HG02970 (cell line): Measurements from ENCODE around the gene APLN.

Experiments used
- ATAC-seq: cut with Tn5 transposase; IDR thresholded peaks from one replicate; pipeline ENCODE4 v1.9.1; 2021; ENCODE audit warnings: mild to moderate bottlenecking, moderate library complexity, moderate number of reproducible peaks; ENCODE audit not compliant: unreplicated experiment, low FRiP score

The APLN gene

DNA sequence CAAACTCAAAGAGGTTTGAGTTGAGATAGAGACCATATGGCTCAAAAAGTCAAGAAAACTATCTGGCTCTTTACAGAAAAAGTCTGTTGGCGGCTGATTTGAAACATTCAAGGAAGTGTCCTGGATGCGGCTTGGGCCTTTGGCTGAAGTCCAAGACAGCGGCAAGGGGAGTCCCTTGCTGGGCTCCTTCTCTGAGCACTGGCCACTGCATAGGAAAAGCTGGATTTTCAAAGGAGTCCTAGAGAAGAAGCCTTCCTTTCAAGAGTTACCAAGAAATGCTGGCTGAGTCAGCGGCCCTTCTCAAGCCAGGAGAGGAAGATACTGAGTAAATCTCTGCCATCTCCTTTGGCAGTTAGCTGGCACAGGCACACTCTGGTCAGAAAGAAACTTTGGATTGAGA is 12.1 kb downstream of the APLN start:
- ATAC-seq = no peak

DNA sequence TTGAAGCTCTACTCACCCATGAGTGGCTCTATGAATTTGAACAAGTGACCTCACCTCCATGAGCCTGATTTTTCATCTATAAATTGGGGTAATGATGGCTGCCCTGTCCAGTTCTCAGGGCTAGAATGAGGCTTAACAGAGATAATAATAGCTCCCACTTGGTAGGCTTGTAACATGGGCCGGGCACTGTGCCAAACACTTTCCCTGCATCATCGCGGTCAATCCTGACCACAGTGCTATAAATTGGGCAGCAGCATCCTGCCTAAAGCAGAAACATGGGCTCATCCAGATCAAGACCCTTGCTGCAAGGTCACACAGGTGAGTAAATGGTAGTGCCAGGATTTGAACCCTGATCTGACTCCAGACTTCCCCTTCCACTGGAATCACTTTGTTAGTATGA is 12.8 kb downstream of the APLN start:
- no peak for ATAC-seq

DNA sequence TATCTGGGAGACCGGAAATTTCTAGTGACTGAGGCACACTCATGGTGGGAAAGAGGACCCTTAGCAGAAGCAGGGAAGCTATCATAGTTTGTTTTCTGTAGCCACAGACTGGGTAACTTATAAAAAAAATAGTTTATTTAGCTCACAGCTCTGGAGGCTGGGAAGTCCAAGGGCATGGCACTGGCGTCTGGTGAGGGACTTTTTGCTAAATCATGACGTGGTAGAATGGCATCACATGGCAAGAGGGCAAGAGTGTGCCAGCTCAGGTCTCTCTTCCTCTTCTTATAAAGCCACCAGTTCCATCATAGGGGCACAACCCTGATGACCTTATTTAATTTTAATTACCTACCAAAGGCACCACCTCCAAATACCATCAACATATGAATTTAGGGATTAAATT is 13.3 kb downstream of the APLN start:
- no peak for ATAC-seq

DNA sequence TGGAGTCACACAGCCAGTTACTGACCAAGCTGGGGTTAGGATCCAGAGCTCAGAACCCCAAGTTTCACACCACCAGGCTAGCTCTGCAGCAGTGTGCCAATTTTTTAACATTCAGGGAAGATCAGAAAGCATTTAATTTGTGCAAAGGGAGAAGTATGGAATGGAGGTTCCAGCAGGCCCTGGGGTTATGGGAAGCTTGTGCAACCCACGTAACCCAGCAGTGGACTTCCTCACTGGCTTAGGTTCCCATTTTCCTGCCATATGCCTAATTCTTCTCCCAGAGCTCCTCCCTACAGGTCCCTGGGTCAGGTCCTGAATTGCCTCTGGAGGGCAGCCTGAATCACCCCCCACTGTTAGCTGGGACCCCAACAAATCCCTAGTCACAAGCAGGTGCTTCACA is 14.0 kb downstream of the APLN start:
- ATAC-seq = no peak

DNA sequence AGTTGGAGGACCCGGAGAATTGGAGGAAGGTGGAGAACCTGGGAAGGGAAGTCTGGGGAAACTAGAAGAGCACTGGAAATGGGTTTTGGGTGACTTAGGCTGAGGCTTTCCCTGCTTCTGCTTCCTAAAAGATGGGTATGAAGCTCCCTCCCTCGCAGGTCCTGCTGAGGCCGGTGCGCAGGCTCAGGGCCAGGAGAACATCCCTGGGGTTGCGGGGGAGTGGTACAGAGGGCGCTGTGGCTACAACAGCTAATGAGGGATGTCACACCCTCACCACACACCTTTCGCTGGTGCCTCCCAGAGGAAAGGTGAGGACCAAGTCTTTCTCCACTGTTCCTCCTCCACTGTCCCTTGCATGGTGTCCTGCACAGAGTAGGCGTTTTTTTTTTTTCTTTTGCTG is 15.8 kb downstream of the APLN start:
- ATAC-seq = no peak

DNA sequence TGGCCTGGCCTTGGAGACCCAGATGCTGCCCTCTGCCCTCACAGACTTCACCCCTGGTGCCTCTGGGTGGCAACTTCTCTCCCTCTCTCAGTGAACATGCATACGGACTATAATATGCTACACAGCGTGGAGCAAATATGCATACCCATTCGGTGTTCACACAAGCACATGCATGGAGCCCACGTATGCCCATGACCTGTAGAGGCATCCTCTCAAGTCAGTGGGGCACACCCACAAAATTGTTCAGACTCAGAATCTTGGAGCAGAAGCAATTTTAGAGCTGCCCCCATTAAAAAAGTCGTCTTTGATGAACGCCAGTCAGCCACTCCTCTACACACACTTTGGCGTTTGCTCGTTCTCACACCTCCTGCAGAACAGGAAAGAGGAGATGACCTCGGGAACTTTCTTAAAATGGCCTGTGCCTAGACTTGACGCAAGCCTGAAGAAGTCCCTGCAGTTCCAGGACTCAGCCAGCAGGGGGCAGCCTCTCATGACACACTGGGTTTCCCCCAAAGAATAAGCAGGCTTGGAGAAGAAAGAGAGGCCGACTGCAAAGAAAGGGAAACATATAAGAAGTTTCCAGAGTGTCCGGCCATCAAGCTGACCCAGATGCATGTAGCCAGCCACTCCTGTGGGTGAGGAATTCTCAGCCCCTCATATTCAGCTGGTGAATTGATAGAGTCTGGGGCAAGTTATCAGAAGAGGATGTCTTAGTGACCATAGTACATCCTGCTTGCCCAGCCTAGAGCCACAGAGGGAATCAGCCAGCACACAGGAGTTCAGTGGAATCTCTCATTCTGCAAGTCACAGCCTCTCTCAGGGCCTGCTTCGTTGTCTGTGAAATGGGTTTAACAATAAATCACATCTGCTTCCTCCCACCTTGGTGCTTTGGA is 17.3 kb downstream of the APLN start:
- ATAC-seq = peak; percentile 66

DNA sequence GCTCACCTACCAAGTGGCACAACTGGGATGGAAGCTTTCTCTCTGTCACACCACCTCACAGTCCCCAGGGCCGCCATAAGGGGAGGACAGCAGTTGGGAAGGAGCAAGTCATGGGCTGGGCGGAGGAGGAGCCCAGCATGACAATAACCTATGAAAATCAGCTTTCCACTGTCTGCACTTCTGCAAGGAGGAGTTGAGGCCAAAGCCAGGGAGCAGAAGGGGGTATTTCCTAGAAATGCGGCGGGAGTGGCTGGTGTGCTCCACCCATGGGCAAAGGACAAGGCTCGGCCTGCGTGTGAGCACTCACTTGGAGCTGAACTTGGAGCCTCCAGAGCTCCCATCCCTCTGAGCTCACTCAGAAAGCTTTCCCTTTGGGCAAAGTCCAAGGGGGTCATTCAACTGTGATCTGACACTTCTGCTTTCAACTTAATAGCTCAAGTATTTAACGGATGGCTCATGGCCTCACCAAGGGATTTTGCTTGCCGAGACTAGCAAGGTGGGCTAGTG is 18.5 kb downstream of the APLN start:
- no peak for ATAC-seq

DNA sequence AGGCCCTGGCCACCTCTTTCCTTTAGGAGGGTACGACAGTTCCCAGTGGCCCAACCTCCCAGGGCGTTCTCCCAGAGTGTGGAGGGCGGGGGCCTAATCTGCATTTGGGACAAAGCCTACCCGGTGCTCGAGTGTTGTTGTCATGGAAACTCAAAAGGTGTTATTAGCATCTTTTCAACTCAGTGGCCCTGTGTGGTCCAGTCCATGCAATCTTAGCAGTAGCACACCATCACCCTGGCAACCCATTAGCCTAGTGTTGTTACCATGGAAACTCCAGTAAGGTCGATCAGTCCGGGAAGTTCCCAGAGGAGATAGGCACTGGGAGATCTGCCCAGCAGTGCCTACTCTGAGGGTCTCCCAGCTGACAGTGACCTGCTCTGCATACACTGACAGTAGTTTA is 20.2 kb downstream of the APLN start:
- no peak for ATAC-seq

DNA sequence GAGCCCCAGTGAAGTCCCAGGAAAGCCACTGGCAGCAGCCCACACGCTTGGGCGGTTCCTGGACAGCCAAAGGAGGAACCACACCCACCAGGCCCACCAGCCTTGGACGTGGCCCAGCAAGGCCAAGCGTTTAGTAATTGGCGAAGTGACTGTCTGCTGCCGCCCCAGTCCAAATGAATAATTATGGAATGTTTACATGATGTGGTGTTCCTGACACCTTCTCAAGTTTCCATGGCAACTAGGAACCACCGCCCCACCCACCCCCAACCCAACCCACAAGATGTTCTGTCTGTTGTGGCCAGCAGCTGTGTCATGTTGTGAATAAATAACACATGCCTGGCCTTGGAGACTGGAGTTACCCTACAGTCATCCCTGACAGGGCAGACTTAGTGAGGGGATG is 22.3 kb downstream of the APLN start:
- ATAC-seq = no peak

DNA sequence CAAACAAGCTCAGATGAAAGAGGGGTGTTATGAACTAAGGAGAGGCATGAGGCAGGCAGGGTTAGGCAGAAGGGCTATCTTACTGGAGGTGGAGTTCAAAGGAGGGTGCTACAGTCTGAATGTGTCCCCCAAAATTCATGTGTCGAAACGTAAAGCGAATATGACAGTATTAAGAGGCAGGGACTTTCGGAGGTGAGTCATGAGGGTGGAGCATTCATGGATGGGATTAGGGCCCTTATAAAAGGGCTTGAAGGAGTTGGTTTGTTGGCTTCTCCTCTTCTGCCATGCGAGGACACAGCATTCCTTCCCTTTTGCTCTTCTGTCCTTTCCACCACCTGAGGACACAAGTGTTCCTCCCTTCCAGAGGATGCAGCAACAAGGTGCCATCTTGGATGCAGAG is 22.9 kb downstream of the APLN start:
- ATAC-seq = no peak

DNA sequence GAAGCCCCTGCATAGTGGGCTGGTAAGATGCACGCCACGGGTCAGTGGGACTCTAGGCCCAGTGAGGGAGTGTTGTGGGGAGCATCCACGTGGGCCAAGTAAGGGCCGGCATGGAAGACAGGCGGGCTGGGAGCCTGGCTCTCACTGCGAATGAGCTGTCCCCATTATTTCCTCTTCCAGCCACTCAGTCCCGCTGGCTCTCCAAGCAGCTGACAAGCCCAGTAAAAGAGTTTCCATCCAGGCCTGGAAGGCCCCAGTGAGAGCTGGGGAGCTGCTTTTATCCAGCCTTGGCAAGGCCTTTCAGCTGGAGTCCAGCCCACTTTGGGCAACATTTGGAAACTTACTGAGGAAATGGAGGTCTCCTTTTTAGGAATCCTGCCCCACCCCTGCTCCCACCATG is 24.9 kb downstream of the APLN start:
- no peak for ATAC-seq

DNA sequence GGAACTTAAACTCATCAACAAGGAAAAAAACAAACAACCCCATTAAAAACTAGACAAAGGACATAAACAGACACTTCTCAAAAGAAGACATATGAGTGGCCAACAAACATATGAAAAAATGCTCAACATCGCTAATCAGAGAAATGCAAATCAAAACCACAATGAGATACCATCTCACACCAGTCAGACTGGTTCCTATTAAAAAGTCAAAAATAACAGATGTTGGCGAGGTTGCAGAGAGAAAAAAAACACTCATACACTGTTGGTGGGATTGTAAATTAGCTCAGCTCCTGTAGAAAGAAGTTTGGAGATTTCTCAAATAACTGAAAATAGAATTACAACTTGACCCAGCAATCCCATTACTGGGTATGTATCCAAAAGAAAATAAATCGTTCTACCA is 28.7 kb downstream of the APLN start:
- no peak for ATAC-seq

DNA sequence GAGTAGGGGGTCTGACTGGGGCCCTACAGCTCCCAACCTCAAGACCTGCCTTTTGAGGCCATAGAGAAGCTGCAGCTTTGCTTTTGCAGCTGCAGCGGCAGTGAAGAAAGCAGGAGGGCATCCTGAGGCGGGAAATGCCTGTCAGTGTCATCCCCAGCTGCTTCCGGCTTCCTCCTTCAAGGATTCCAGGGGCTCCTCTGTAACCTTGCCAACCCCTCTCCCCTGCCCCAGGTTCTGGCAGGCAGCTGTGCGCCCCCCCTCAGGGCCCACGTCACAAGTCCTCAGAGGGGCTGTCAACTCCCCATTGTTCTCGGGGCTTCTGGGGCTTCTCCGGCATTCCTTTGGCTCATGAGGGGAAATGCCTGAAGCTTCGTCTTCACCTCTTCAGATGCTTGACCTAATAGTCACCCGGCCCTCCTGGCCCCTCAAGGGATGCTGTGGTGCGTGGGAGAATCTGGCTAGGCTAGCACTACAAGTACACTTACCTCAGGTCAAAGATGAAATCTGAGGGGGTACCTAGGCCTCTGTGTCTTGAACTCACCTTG is 31.9 kb downstream of the APLN start:
- no peak for ATAC-seq

DNA sequence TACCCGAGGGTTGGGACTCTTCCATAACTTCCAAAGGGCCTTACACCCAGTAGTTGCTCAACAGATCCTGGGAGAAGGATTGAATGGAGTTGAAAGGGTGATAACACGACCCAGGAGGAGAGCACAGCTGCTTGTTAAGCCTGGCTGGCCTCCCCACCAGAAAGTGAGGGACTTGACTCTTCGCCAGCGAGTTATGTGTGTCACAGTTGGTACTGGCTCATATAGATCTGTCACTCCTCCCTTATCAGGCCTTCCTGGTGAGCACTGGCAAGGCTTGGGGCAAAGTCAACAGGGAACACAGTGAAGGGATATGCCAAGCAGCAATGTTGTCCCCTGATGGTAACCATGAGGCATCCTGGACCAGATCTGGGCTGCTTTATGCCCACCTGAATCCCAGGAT is 35.8 kb downstream of the APLN start:
- ATAC-seq = no peak

DNA sequence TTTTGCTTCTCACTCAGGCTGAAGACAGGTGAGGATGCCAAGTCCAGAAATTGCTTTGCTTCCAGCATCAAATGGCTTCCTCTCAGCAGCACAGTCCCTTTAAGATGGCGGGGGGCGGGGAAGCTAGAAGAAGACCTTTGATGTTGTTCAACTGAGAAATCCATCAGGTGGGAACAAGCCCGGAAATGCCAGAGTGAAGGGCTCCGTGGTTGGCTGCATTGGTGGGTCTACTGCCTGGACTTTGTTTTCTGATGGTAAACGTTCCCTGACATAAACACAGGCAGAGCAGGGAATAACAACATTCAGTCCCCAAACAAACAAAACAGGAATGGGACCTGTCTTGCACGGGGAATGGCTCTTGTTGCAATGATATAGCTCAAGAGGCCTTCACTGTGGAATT is 37.3 kb downstream of the APLN start:
- no peak for ATAC-seq

DNA sequence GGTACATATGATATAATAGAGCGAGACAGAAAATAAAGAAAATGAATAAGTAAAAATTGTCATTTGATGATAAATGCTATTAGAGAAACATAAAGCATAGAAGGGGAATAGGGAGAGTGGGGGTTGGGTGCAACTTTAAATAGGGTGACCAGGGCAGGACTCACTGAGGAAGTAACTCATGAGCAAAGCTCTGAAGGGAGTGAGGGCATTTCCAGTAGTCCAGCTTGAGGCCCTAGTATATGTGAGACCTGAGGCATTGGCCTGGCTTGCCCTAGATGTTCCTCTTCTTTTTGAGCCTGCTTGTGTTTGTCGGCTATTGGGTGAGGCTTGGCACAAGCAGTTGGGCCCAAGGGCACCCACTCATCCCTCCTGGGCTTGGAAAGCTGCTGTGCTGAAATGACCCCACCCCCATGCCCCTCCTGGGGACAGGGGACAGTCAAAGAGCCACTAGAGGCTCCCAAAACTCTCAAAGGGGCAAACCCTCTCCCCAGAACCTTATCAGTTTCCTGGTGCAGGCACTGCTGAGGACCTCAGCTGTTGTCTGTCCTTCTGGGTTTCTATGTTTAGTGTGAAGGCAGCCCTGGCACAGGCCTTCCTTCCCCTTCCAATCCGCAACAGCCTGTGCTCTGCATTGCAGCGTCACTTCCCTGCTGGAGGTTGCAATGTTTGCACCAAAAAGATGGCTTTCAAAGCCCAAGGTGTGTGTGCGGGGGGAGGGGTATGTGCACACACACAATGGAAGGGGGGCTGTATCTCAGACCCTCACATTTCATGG is 40.1 kb downstream of the APLN start:
- no peak for ATAC-seq

DNA sequence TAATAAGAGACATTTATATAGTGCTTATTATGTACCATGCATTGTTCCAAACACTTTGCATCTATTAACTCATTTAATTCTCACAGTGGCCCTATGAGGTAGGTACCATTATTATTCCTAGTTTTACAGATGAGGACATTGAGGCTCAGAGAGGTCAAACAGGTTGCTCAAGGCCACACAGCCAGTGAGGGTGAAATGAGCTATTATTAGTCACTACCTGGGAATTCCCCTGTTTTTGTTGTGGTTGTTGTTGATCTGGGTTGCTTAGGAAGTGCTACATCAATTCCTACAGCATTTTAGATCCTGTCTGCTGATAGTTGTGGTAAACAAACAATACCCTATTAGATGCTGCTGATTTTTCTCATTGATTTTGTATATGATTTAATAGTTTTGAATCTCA is 41.2 kb downstream of the APLN start:
- ATAC-seq = no peak

DNA sequence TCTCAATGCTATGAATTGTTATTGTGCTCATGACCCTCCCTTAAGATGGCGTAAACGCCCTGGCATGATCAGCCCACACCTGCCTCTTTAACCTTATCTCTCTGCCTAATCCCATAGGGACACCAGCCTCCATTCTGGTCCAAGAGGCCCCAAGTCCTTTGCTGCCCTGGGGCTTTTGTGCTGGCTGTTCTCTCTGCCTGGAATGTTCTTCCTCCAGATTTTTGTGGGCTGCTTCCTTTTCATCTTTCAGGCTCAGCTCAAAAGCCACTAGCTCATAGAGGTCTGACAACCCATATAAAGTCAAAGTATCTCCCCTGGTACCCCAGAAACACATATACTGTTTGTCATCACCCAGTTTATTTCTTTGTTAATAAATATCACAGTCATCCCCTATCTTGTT is 42.4 kb downstream of the APLN start:
- ATAC-seq = no peak

DNA sequence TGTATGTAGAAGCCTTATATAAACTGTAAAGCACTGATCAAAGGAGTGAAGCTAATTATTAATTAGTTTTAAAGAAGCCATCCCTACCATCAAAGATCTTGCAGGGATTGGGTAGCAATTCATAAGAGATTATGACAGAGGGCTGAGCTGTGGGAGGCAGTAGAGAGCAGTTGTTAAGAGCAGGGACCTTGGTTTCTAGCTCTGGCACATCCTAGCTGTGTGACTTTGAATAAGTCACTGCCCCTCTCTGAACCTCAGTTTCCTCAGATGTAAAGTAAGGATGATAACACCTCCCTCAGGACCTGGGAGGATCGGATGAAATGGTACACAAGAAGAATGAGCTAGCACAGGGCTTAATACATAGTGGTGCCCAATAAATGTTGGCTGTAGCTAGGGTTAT is 45.4 kb downstream of the APLN start:
- ATAC-seq = no peak

DNA sequence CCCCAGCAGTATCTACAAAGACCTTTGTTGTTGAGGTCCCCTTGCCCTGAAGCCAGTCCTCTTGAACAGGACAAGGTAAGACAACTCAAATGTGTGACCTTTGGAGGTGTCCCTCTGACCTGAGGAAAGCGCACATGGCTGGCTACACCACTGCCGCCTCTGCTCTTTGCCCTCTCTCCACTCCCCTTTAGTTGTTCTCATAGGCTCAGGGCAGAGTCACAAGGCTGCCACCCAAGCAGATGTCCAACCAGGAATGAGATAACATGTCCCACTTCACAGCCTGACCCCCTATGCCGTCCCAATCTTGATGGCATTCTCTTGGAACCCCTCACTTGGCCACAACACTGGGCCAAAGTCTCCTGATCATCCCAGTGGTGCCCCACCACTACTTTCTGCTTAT is 46.3 kb downstream of the APLN start:
- ATAC-seq = no peak

DNA sequence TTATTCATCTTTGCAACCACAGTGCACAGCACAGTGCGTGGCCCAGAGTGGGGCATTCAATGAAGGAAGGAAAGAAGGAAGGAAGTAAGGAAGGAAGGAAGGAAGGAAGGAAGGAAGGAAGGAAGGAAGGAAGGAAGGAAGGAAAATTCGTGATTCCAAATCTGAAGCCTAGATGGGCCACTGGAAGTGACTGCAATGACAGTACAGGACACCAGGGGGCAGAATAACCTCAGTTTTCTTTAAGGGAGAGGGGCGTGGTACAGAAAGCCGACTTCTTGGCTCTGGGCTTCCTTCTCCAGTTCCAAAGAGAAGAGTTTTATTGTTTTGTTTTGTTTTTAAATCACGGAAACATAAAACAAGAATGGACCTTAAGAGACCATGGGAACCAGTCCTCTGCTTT is 47.8 kb downstream of the APLN start:
- ATAC-seq = no peak
